Measurements from ENCODE around the gene PTPRK. TPM values are rescaled to one million over a fixed set of nuclear protein-coding genes. Genes with fewer than 3 reads are reported as not detected.

The PTPRK gene
- total and polyA plus RNA-seq, 2 donors (not counting 1 experiment from before 2014, with no cell fraction given), result 16.2 to 18.7 TPM

GRCh38 chr6:127966616-127967015, 553.8 kb downstream of the PTPRK start:
- Histone ChIP-seq H3K4me2 (replicated peaks; ENCODE audit: low read depth, low read length, poor library complexity, severe bottlenecking) (no peak overlapping the region), H3K27me3 (replicated peaks in 1 of 4; ENCODE audit: control extremely low read depth in 1 of 4, control insufficient read depth in 3 of 4, insufficient read depth in 4 of 4, low read length in 3 of 4) (no peaks in the 10 kb centered on the region), H3K36me3 (replicated peaks in 1 of 2; ENCODE audit: control extremely low read depth in 1 of 2, control insufficient read depth in 1 of 2, extremely low read depth in 1 of 2, insufficient read depth in 2 of 2, low read length in 1 of 2) (peaks cover 0 to 11% of the 10 kb centered on the region in 2 experiments), H3K9me3 (ENCODE audit: control extremely low read depth in 1 of 3, control insufficient read depth in 2 of 3, insufficient read depth in 1 of 3, low read length in 2 of 3) (no peaks in the 10 kb centered on the region), H3K9ac (ENCODE audit: low read length) (no peak overlapping the region), H2AFZ (ENCODE audit: insufficient read depth, low read depth, low read length, poor library complexity, severe bottlenecking) (no peak overlapping the region), H3K27ac (ENCODE audit: low read length in 2 of 2) (no peak overlapping the region), H3K4me1 (ENCODE audit: control insufficient read depth in 2 of 2, insufficient read depth in 2 of 2, low read length in 2 of 2) (no peaks in the 10 kb centered on the region), H3K4me3 (ENCODE audit: control extremely low read depth in 1 of 5, extremely low read depth in 1 of 5, insufficient read depth in 1 of 5, low read depth in 2 of 5, low read length in 4 of 5) (no peak overlapping the region), H3K79me2 (ENCODE audit: control insufficient read depth, insufficient read depth, low read length) (no peaks in the 10 kb centered on the region), H4K20me1 (ENCODE audit: control insufficient read depth, insufficient read depth, low read length, poor library complexity, severe bottlenecking) (no peaks in the 10 kb centered on the region)
- no peak for TF ChIP-seq EZH2 (IDR thresholded peaks at IDR 0.05; ENCODE audit: borderline replicate concordance, insufficient read depth, low read depth, low read length, poor library complexity, severe bottlenecking)
- TF ChIP-seq, protein P1, sequence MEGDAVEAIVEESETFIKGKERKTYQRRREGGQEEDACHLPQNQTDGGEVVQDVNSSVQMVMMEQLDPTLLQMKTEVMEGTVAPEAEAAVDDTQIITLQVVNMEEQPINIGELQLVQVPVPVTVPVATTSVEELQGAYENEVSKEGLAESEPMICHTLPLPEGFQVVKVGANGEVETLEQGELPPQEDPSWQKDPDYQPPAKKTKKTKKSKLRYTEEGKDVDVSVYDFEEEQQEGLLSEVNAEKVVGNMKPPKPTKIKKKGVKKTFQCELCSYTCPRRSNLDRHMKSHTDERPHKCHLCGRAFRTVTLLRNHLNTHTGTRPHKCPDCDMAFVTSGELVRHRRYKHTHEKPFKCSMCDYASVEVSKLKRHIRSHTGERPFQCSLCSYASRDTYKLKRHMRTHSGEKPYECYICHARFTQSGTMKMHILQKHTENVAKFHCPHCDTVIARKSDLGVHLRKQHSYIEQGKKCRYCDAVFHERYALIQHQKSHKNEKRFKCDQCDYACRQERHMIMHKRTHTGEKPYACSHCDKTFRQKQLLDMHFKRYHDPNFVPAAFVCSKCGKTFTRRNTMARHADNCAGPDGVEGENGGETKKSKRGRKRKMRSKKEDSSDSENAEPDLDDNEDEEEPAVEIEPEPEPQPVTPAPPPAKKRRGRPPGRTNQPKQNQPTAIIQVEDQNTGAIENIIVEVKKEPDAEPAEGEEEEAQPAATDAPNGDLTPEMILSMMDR (IDR thresholded peaks at IDR 0.05), result no peak
- Mint-ChIP-seq H3K27ac (no peak overlapping the region), H3K4me1 (no peaks in the 10 kb centered on the region), H3K4me3 (no peak overlapping the region), H3K27me3 (no peaks in the 10 kb centered on the region), H3K9me3 (ENCODE audit: insufficient read depth) (no peaks in the 10 kb centered on the region)
- ChIA-PET CTCF (no interaction called here), POLR2A (no interaction called here)
- WGBS (ENCODE audit: insufficient coverage), result 100% methylated on average over 1 of the region's 1 CpG
- intact Hi-C loops (cut with micrococcal nuclease), result no loop called here
- DNase-seq (no peak), ATAC-seq (ENCODE audit: low read depth) (no peak)

- 78% methylated on average over 1 of the region's 4 CpGs for WGBS (ENCODE audit: insufficient coverage)
- intact Hi-C loops (cut with micrococcal nuclease), result no loop called here
- ChIA-PET POLR2A (no interaction called here), CTCF (no interaction called here)
- Mint-ChIP-seq H3K9me3 (ENCODE audit: insufficient read depth) (no peaks in the 10 kb centered on the region), H3K27ac (no peak overlapping the region), H3K27me3 (no peaks in the 10 kb centered on the region), H3K4me1 (no peaks in the 10 kb centered on the region), H3K4me3 (no peak overlapping the region)
- H3K27me3 ChIP-seq (replicated peaks in 1 of 4; ENCODE audit: control extremely low read depth in 1 of 4, control insufficient read depth in 3 of 4, insufficient read depth in 4 of 4, low read length in 3 of 4), result no peaks in the 10 kb centered on the region
- H4K20me1 ChIP-seq (ENCODE audit: control insufficient read depth, insufficient read depth, low read length, poor library complexity, severe bottlenecking), result no peaks in the 10 kb centered on the region
- H2AFZ ChIP-seq (ENCODE audit: insufficient read depth, low read depth, low read length, poor library complexity, severe bottlenecking), result no peak overlapping the region
- no peak overlapping the region for H3K27ac ChIP-seq (ENCODE audit: low read length in 2 of 2)
- H3K36me3 ChIP-seq (replicated peaks in 1 of 2; ENCODE audit: control extremely low read depth in 1 of 2, control insufficient read depth in 1 of 2, extremely low read depth in 1 of 2, insufficient read depth in 2 of 2, low read length in 1 of 2), result peaks cover 0 to 3% of the 10 kb centered on the region in 2 experiments
- no peak for ATAC-seq (ENCODE audit: low read depth)
- no peaks in the 10 kb centered on the region for H3K79me2 ChIP-seq (ENCODE audit: control insufficient read depth, insufficient read depth, low read length)
- no peaks in the 10 kb centered on the region for H3K4me1 ChIP-seq (ENCODE audit: control insufficient read depth in 2 of 2, insufficient read depth in 2 of 2, low read length in 2 of 2)
- TF ChIP-seq EZH2 (IDR thresholded peaks at IDR 0.05; ENCODE audit: borderline replicate concordance, insufficient read depth, low read depth, low read length, poor library complexity, severe bottlenecking), result no peak
- TF ChIP-seq, protein P1 (IDR thresholded peaks at IDR 0.05), result no peak
- H3K9me3 ChIP-seq (ENCODE audit: control extremely low read depth in 1 of 3, control insufficient read depth in 2 of 3, insufficient read depth in 1 of 3, low read length in 2 of 3), result no peaks in the 10 kb centered on the region
- H3K4me3 ChIP-seq (ENCODE audit: control extremely low read depth in 1 of 5, extremely low read depth in 1 of 5, insufficient read depth in 1 of 5, low read depth in 2 of 5, low read length in 4 of 5), result no peak overlapping the region
- no peak for DNase-seq
- H3K9ac ChIP-seq (ENCODE audit: low read length), result no peak overlapping the region
- no peak overlapping the region for H3K4me2 ChIP-seq (replicated peaks; ENCODE audit: low read depth, low read length, poor library complexity, severe bottlenecking)
These were observed 556.9 kb downstream of the PTPRK start for GRCh38 chr6:127963495-127963894.
